NCI-H2029 treated with DMSO at 0.1 percent for 48 hours (cell line): ENCODE results near the gene ULBP3.
"Not testable (repeated sequence)": the region's sequence is repeated elsewhere in the genome, so short reads cannot be mapped to it uniquely, and the experiment has no call there.

Source experiments
- DNase-seq: peaks from one replicate; lab custom pipeline; 2025; lab: John Stamatoyannopoulos, UW

Gene ULBP3

GRCh38 chr6:150076196-150076893 is 7.4 kb upstream of the ULBP3 start:
- DNase-seq, result no peak

- DNase-seq, result no peak
Measured at GRCh38 chr6:150075034-150075421, 6.1 kb upstream of the ULBP3 start.

DNA sequence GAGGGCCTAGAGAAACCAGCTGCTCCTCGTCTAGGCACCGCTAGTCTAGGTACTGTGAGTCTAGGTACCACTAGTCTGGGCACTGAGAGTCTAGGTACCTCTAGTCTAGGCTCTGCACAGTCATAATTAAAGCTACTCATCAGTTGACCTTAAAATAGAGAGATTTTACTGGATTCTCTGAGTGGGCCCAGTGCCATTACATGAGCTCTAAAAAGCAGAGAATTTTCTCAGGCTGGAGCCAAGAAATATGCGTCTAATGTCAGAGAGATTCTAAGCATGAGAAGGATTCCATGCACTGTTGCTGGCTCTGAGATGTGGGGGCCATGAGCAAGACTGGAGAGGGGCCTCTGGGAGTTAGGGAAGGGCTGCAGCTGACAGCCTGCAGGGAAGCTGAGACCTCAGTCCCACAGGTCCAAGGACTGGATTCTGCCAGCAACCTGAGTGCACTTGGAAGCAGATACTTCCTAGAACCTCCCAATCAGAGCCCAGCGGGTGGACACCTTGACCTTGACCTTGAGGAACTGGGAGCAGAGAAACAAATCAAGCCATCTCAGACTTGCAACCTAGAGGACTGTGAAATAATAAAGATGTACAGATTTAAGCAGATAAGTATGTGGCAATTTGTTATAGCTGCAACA is 5.6 kb upstream of the ULBP3 start:
- DNase-seq, result not testable (repeated sequence)

DNA sequence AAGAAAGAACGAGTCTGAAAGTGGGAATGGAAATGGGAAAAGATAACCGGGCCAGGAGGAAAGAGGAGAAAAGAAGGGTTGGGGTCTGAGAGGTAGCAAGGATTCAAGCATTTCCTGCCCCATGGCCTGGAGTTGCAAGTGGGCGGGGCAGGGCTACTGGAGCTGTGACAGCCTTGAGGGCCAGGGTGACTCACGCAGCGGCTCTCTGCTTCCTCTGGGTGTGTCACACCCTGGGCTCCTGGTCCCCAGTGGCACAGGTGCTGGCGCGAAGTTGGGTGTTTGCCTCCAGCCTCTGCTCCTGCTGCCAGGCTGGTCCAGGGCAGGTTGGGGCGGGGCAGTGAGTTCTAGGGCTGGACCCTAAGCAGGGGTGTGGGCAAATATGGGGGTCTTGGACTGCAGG is 3.3 kb upstream of the ULBP3 start:
- DNase-seq, result no peak

- DNase-seq, result no peak
Measured at GRCh38 chr6:150070236-150070818, 1.4 kb upstream of the ULBP3 start.

- no peak for DNase-seq
Measured at GRCh38 chr6:150069706-150070105, 785 bp upstream of the ULBP3 start.

GRCh38 chr6:150068151-150068550 is 770 bp downstream of the ULBP3 start:
- no peak for DNase-seq

DNA sequence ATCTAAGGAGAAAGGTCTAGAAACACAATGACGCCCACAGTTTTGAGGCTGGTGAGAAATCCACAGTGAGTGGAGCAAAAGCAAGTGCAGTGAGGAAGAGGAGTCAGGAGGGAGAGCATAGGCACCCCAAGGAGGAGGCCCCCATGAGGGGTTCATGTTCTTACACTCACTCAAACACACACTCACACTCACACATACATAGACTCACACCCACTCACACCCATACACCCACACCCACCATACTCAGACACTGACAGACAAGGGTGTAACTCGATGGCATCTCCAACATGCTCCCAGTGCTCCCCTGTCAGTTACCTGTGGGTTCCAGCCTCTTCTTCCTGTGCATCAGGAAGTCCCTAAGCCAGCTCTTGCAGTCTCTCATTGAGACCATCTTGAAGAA is 3.8 kb downstream of the ULBP3 start:
- DNase-seq, result no peak

DNA sequence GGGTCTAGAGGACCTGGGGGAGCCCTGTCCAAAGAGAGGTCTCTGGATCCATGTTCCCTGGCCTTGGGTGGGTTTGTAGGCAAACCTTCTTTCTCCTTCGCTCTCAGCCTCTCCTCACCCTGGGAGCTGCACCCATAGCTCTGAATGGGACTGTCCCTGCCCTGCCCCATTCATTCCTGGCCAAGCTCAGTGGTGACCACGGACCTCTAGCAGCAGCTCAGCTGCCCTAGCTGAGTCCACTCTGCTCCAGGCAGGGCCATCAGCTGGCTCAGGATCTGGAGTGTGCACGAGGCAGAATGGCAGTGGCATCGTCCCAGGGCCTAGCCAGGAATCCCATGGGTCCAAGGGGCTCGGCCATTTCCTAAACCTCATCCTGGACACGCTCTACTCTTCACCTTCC is 5.3 kb downstream of the ULBP3 start:
- DNase-seq, result no peak

- not testable (repeated sequence) for DNase-seq
Measured at GRCh38 chr6:150059973-150060372, 8.9 kb downstream of the ULBP3 start.

DNA sequence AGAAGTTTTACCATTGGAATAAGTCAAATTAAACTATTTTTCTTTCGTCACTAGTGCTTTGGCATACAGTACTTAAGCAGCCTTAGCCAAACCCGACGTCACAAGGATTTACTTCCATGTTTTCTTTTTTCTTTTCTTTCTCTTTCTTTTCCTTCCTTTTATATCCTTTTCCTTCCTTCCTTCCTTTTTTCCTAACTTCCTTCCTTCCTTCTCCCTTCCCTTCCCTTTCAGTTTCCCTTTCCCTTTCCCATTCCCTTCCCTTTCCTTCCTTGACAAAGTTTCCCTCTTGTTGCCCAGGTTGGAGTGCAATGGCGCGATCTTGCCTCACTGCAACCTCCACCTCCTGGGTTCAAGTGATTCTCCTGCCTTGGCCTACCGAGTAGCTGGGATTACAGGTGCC is 9.9 kb downstream of the ULBP3 start:
- no peak for DNase-seq

- DNase-seq, result no peak
Measured at GRCh38 chr6:150058231-150058792, 10.6 kb downstream of the ULBP3 start.

GRCh38 chr6:150057501-150057951 is 11.4 kb downstream of the ULBP3 start:
- DNase-seq, result no peak

DNA sequence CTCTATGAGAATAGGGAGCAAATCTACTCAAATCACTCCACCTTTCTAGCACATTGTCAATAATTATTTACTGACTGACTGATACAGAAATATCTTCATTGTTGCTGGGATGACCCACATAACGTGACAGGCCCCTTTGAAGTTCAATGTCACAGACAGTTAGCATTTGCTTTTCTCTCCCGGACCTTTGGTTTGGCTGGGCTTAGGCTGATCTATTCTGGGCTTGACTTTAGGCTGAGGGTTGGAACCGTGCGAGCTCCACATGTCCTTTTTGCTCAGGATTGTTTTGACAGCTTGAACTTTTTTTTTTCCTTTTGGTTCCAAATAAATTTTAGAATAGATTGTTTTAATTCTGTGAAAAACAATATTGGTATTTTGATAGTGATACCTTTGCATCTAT is 12.0 kb downstream of the ULBP3 start:
- no peak for DNase-seq

DNA sequence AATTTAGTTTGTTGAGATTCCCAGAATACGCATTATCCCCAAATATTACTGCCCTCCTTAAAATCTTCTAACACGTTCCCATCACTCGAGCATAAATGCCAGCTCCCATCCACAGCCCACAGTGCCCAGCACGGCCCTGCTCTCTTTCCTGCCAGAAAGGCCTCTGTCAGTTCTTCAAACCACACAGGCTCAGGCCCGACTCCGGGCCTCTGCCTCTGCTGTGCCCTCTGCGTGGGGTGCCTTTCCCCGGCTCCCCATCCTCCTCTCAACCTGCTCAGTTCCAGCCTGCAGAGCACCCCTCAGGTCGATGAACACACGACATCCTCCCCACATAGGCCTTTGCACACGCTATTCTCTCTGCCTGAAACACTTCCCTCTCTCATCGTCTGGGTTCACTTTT is 12.8 kb downstream of the ULBP3 start:
- no peak for DNase-seq

- no peak for DNase-seq
Measured at GRCh38 chr6:150055131-150055530, 13.8 kb downstream of the ULBP3 start.

- no peak for DNase-seq
Measured at GRCh38 chr6:150053450-150053849, 15.5 kb downstream of the ULBP3 start.

DNA sequence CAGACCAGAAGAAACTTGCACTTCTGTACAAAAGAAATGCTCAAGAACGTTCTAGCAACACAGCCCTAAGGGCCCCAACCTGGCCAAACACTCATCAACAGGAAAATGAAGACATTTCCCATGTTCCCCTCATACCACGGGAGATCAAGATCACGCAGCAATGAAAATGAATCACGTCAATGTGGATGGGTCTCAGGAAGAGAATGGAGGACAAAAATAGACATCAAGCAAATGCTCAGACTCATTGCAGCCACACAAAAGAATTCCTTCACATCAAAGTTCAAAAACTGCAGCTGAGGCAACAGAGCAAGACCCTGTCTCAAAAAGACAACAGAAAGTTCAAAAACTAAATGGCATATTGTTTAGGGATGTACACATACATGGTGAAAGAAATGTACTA is 18.1 kb downstream of the ULBP3 start:
- no peak for DNase-seq

DNA sequence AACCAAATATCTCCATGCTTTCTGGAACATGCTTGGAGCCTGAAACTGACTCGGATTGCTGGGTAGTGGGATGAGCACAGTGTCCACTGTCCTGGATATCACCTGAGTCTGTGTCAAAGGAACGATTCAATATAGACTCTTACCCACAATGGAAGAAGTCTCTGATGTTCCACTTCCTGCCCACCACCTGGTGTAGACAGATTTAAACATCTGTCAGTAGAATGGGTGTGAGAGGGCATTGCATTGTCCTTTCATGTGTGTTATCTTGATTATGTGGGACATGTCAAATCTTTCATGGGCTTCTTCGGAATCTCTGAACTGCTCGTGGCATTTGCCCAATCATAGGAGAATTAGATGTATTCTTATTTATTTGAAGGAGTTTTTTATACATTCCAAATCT is 20.8 kb downstream of the ULBP3 start:
- no peak for DNase-seq

DNA sequence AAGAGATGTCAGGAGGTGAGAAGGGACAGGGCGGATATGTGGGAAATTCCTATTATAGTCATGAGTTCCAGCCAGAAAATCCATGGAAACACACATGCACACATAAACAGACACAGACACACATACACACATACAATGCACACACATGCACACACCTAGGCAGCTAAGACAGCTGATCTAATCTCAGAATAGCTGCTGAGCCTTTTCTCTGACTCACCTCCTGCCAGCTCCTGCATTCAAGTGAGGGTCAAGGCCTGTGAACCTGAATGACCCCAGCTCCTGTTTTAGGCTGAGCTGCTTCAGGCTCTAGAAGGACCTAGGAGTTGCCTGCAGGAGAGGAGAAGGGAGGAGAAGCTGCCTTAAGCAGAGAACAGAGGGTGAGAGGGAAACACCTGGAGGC is 22.0 kb downstream of the ULBP3 start:
- no peak for DNase-seq

GRCh38 chr6:150044621-150045145 is 24.2 kb downstream of the ULBP3 start:
- DNase-seq, result no peak

DNA sequence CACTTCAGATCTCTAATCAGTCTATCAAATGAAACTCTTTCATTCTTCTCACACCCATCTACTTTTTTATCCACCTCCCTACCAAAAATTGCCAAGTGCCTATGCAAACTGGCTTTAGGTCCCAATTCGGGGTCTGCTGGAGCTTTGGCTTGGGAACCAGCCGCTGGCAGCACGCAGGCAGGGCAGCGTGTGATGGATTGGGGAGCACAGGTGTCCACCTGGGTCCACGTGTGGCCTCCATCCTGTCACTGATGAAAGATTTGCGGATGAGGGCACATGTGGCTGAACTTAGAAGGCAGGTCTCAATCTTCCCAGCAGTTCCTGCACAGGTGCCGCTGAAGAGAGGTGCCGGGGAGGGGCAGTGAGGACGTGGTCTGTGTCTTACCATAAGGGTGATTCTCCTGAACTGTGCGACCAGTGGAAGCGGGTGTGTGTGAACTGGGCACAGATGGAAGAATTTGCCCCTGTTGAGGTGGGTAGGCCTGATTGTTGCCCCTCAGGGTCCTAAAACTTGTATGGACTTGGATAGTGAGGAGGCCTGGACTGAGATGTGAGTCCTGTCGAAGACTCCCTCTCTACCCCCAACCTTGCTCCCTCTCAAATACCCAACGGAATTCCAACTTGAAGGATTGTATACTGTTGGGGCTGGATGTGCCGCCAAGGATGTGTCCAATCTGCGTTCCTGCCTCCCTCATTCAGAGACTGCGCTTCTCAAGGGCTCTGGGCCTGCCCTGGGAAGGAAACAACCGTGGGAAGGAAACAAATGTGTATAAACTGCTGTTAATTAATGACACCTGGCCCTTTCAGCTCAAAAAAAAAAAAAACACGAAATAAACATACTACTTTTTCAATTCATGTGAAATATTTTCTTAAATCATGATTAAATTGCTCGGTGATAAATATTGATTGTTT is 25.2 kb downstream of the ULBP3 start:
- no peak for DNase-seq
